Left colon (tissue), 2 donors: ENCODE measurements around the gene OR2L8. TPM values are rescaled to one million over a fixed set of nuclear protein-coding genes. Genes with fewer than 3 reads are reported as not detected.
"Not testable (repeated sequence)": the region's sequence is repeated elsewhere in the genome, so short reads cannot be mapped to it uniquely, and the experiment has no call there.

Experiments used
- ATAC-seq: fragments of 200-7000 bp; cut with Tn5 transposase; one replicate; pipeline ENCODE4 v1.9.1; 2020; ENCODE audit warnings: mild to moderate bottlenecking, moderate library complexity
- DNase-seq, 2 donors: peaks; one replicate each; pipeline ENCODE4 v3.0.0-alpha.2; 2020
- intact Hi-C, 2 donors: fragments of 100-400 bp; cut with DNase I in 1 of 2; cut with micrococcal nuclease in 1 of 2; formaldehyde crosslinking; loops; one replicate each; pipeline versions ENCODE4 v1.11.2 to v1.14.0; 2022; cut with DNase I, micrococcal nuclease
- long read RNA-seq: library from polyadenylated mRNA; unstranded; transcript quantifications from one replicate; pipeline ENCODE4 v2.0.0, GENCODE V29; 2021
- total RNA-seq, 2 donors: library from RNA; stranded (reverse); fragmentation: NEBNext Ultra II Directional; extraction: Animal tissue kit (Norgen Biotek cat#: 25700); gene quantifications; one replicate each; pipeline ENCODE4 v1.2.1, GENCODE V29; 2021
- donor health status: DM: no; HTN: no; CAD: no.
- donor health status: DM: yes; HTN: yes; CAD: no.

Gene OR2L8
- not detected for total RNA-seq
- long read RNA-seq = 0 reads

- DNase-seq (no peak), ATAC-seq (no peak)
- intact Hi-C loops = no loop called here
Measured at GRCh38 chr1:247948558-247948957, at the start of gene OR2L8. OR2L8 (plus strand) TSS chr1:247948858; CDS start chr1:247948858, 0 bp downstream.

DNA sequence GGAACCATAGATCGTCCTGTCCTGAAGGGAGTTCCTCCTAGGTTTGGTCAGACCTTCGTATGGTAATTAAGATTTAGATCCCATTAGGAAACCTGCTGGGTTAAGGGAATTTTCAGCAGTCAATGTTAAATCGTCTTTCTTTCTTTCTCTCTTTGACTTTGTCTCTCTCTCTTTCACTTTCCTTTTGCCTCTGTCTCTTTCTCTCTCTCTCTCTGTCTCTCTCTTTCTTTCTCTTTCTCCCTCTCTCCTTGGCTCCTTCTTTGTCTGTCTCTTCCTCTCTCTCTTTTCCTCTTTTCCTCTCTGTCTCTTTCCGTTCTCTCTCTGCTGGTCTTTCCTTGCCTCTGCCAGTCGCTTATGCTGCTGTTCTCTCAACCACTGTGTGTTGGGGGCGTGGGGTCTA lies 44.5 kb upstream of the OR2L8 start:
- intact Hi-C loops = no loop called here
- ATAC-seq = no peak

DNA sequence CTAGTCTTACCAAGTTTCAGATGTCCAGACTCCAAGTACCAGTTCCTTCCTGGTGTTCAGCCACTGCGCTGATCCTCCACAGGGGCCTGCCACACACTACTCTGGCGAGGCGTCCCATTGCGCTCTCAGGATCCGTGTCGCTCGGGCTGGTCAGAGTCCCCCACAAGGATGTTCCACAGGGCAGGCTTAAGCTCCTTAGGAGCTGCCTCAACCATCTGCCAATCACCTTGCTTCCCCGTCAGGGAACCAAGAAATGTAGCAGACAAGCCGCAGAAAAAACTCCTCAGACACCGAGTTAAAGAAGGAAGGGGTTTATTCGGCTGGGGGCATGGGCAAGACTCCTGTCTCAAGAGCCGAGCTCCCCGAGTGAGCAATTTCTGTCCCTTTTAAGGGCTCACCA lies 43.5 kb upstream of the OR2L8 start:
- no peak for ATAC-seq
- DNase-seq = no peak
- intact Hi-C loops = no loop called here

More for the DNA sequence above, 44.5 kb upstream of the OR2L8 start:
- DNase-seq = no peak

- intact Hi-C loops = no loop called here
- no peak for DNase-seq
- ATAC-seq = no peak
Measured at GRCh38 chr1:247905910-247906503, 42.7 kb upstream of the OR2L8 start.

GRCh38 chr1:247906504-247907047 lies 42.1 kb upstream of the OR2L8 start:
- intact Hi-C loops = no loop called here
- DNase-seq (no peak), ATAC-seq (peak; percentile 66)

GRCh38 chr1:247908766-247909165 lies 39.9 kb upstream of the OR2L8 start:
- ATAC-seq = no peak
- no peak for DNase-seq
- intact Hi-C loops = no loop called here

GRCh38 chr1:247913786-247914185 lies 34.9 kb upstream of the OR2L8 start:
- DNase-seq = no peak
- intact Hi-C loops = no loop called here
- ATAC-seq = no peak

DNA sequence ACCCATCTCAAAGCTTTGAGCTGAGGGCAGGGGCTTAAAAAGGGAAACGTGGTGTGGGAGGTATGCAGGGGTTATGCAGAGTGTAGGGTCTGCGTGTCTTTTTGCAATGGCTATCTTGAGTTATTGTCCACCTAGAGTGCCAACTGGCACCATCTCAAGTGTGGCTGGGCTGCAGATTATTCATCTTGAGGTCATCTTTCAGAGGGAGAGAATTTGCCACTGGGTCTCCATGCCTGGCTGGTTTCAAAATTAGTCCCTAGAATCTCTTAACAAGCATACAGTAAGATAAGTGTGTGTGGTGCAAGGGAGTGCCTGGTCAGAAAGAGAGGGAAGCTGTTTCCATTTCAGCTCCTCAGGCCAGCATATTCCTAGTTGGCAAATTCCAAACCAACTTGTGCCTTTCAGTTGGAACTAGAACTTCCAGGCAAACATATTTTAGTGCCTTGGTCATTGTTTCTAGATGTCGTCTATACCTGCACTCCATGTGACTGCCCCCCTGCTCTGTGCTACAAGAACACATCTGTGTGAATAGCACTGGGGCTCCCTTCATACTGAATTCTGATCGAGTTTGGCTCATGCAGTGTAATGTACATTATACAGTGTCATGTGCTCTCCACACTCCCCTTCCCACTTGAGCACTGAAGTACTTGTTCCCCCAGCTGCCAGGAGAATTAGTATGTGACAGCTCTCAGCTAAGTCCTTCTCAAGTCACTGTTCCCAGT lies 33.6 kb upstream of the OR2L8 start:
- no peak for ATAC-seq
- no peak for DNase-seq
- intact Hi-C loops = no loop called here

DNA sequence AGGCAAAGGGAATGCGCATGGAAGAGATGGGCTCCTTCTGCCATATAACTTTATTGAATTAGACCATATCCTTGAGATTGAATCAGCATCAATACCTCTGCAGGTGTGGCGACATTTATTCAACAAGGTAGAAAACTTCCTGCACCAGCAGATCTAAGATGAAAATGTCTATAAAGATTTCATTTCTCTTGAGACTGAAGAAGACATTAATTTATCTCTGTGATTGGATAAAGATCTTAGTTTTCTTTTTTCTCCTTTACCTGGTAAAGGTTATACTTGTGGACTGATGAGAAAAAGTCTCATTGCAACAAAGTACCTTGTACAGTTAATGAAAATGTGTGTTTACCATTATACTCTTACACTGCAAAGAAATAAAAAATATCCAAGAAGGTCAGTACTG lies 28.7 kb upstream of the OR2L8 start, which contains the start of gene OR2T8:
Gene OR2T8 (plus strand): TSS at position 301 of the 400 bp plus-strand sequence. CDS start 766 bp downstream, outside the sequence.
- DNase-seq (no peak), ATAC-seq (no peak)
- intact Hi-C loops = no loop called here

DNA sequence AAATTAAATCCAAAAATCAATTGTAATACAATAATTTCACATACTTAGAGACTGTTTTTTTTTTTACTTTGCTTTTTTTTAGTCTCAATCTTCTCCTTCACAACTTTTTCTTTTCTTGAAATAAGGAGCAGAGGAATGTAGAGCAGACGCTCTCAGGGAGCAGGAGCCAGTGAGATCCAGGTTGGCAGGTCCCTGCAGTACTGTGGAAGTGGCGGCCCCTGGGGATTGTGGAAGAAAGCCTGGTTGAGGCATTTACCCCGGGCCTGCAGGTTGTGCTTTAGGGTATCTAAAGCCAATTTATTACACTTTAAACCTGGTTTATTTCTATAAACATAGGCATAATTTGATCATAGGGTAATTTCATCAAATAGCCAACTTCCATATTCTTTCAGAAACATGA lies 24.7 kb upstream of the OR2L8 start:
- intact Hi-C loops = no loop called here
- ATAC-seq = no peak
- DNase-seq = no peak

DNA sequence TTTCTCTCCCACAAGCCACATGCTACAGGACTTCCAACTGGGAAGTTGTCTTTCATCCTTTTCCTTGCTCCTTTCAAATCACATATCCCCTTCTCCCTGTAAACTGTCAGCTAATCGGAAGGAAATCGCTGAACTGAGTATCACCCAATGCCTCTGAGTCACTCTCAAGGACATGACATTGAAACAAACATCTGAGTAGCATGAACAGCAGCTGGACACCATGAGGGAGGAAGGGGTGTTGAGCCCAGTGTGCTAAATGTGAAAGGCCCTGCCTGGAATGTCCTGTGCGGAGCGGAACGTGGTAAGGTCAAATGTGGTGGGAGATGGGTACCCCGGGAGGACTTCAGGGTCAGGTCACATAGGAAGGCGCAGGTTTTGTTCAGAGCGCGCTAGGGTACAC lies 23.8 kb upstream of the OR2L8 start, which contains the start of gene OR2AJ1:
Gene OR2AJ1 (plus strand): TSS at position 22 of the 400 bp plus-strand sequence. CDS start 8,880 bp downstream, outside the sequence.
- DNase-seq = no peak
- intact Hi-C loops = no loop called here
- ATAC-seq = no peak

- intact Hi-C loops = no loop called here
- ATAC-seq (no peak), DNase-seq (no peak)
Measured at GRCh38 chr1:247933989-247934388, 14.7 kb upstream of the OR2L8 start.

- ATAC-seq (no peak), DNase-seq (no peak)
- intact Hi-C loops = no loop called here
Measured at GRCh38 chr1:247935781-247936180, 12.9 kb upstream of the OR2L8 start.

DNA sequence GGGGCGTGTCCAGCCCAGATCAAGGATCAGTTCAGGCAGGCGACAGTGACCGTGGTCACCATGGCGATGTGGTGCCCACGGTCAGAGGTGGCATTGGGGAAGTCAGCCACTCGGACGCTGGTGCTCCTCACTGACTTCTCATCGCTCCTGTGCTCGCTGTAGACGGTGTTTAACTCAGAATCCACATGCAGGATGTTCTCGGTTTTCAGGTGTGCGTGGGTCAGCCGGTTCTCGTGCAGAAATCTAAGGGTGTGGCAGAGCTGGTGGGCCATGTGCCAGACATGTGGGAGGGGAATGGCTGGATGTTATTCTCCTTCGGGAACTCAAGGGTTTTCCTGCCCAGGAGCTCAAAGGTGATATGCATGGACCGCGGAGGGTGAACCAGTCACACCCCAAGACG lies 12.2 kb upstream of the OR2L8 start:
- DNase-seq (no peak), ATAC-seq (no peak)
- intact Hi-C loops = no loop called here

DNA sequence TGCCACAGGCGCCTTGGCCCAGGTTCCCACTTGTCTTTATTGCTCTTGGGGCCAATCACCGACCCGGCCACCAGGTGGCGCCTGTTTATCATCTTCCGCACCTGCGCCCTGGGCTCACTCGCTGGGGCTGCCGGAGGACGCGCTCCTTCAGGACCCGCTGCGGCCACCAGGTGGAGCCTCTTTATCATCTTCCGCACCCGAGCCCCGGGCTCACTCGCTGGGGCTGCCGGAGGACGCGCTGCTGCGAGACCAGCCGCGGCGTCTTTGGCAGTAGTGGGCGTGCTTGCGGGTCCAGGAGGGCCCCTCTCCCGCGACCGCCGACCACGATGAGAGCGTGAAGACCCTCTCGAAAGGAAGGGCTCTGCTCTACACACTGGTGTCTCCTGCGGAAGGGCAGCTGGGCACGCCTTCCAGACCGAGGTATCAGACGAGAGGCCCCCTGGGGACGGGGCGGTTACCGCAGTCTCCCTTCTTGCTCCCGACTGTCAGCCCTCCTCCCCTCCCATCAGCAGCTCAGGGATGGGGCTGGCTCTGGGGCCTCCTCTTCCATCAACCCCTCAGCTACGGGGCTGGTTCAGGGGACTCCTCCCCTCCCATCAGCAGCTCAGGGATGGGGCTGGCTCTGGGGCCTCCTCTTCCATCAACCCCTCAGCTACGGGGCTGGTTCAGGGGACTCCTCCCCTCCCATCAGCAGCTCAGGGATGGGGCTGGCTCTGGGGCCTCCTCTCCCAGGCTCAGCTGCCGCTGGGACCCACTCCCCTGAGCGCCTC lies 11.5 kb upstream of the OR2L8 start:
- DNase-seq (peak; percentile 38 to 82), ATAC-seq (peak; percentile 85)
- intact Hi-C loops = not testable (repeated sequence)

GRCh38 chr1:247942624-247943023 lies 6.0 kb upstream of the OR2L8 start:
- intact Hi-C loops = no loop called here
- no peak for DNase-seq
- no peak for ATAC-seq

DNA sequence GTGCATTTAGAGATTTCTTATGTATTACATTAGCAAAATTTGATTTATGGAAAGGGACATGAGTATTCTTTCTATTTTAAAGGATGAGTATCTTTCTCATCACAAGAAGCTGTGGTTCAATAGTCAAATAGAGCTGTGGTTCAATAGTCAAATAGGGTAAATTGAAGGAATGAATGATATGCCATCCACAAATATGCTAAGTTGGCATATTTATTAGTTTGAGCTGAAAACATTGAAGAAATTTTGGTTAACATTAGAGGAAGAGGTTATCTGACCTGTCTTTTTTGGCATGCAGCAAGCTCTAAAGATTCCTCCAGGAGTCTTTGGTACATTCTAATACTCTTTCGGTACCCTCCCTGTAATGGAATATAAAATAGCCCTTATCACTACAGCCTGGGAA lies 4.8 kb downstream of the OR2L8 start:
- intact Hi-C loops = no loop called here
- ATAC-seq (no peak), DNase-seq (no peak)

DNA sequence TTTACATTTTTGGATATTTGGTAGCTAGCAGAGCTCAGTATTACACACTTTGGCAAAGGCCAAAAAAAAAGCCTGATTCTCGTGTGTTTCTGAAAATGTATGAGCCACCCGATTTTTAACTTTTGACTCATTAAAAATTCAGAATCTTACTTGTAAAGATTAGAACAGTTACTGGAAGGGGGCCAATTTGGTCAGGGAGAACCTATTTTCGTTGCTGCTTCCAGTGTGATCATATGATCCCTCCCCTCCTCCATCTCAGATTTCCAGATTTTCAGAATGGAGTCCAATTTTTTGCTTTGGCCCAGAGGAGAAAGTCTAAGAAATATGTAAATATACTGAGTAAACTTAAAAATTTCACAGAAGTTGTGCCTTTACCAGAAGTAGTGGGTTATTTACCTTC lies 13.1 kb downstream of the OR2L8 start:
- intact Hi-C loops = no loop called here
- DNase-seq (no peak), ATAC-seq (no peak)

GRCh38 chr1:247962911-247963588 lies 14.4 kb downstream of the OR2L8 start:
- ATAC-seq = no peak
- intact Hi-C loops = no loop called here
- DNase-seq = no peak
